Gastrocnemius medialis (tissue), 4 donors: ENCODE results near the gene RMC1.

Experiments
- POLR2A ChIP-seq, 2 donors: fragments of 450-650 bp; IDR thresholded peaks; one replicate each; pipeline ENCODE4 v1.6.1; 2017; ENCODE audit warnings: antibody characterized with exemption in 2 of 2, mild to moderate bottlenecking in 2 of 2, moderate library complexity in 2 of 2
- TF ChIP-seq, protein P1 (sequence below), 5 experiments: fragments of 450-650 bp in 3 of 5; fragments of 200-600 bp in 2 of 5; sonication (generic) in 2 of 5; IDR thresholded peaks in 4 of 5; conservative IDR thresholded peaks in 1 of 5; 1 replicate in 4 of 5; 2 replicates in 1 of 5; pipeline ENCODE4 v1.5.1; 2016 to 2019; ENCODE audit warnings: antibody characterized with exemption in 5 of 5, mild to moderate bottlenecking in 3 of 5, moderate library complexity in 3 of 5

DNA sequence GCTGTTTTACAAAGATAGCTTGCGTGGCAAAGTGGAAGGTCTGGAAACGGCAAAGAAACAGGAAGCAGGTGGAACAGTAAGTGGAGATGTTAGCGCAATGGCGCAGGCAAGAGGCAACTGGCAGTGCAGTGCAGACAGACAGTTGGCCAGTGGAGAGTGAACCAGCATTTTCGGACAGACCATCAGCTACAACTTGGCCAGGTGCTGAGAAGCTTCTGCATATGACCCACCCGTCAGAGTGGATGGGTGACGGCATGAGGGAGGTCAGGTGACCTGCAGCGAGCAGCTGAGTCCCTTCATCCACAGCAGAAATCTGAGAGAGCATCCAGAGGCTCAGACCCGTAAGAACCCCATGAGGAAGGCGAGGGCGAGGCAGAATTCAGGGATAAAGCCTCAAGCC, 49.2 kb downstream of the RMC1 start:
- TF ChIP-seq, protein P1, sequence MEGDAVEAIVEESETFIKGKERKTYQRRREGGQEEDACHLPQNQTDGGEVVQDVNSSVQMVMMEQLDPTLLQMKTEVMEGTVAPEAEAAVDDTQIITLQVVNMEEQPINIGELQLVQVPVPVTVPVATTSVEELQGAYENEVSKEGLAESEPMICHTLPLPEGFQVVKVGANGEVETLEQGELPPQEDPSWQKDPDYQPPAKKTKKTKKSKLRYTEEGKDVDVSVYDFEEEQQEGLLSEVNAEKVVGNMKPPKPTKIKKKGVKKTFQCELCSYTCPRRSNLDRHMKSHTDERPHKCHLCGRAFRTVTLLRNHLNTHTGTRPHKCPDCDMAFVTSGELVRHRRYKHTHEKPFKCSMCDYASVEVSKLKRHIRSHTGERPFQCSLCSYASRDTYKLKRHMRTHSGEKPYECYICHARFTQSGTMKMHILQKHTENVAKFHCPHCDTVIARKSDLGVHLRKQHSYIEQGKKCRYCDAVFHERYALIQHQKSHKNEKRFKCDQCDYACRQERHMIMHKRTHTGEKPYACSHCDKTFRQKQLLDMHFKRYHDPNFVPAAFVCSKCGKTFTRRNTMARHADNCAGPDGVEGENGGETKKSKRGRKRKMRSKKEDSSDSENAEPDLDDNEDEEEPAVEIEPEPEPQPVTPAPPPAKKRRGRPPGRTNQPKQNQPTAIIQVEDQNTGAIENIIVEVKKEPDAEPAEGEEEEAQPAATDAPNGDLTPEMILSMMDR (IDR thresholded peaks at IDR 0.05 in 4 of 5, conservative IDR thresholded peaks at IDR 0.05 in 1 of 5) = no peak
- TF ChIP-seq POLR2A (IDR thresholded peaks at IDR 0.05) = no peak
